Stomach (tissue), 4 donors: ENCODE data around the gene CLUH.

Experiments
- EP300 ChIP-seq: sonication (generic); formaldehyde crosslinking; IDR thresholded peaks from one replicate; pipeline ENCODE4 v1.6.1; 2017; ENCODE audit warnings: antibody characterized with exemption
- POLR2A ChIP-seq, 4 donors: fragments of 450-650 bp; IDR thresholded peaks; one replicate each; pipeline ENCODE4 v1.6.1; 2016; ENCODE audit warnings: antibody characterized with exemption in 4 of 4, control low read depth in 2 of 4, mild to moderate bottlenecking in 1 of 4, moderate library complexity in 1 of 4
- POLR2AphosphoS5 ChIP-seq, 3 donors: sonication (generic); formaldehyde crosslinking; IDR thresholded peaks; one replicate each; pipeline ENCODE4 v1.6.1; 2016; ENCODE audit warnings: antibody characterized with exemption in 3 of 3
- TF ChIP-seq, protein P1 (sequence below), 7 experiments: fragments of 450-650 bp in 4 of 7; fragments of 200-600 bp in 3 of 7; sonication (generic) in 3 of 7; IDR thresholded peaks; one replicate each; pipeline ENCODE4 v1.5.1; 2016 to 2019; ENCODE audit warnings: antibody characterized with exemption in 7 of 7, control low read depth in 2 of 7, mild to moderate bottlenecking in 1 of 7

DNA sequence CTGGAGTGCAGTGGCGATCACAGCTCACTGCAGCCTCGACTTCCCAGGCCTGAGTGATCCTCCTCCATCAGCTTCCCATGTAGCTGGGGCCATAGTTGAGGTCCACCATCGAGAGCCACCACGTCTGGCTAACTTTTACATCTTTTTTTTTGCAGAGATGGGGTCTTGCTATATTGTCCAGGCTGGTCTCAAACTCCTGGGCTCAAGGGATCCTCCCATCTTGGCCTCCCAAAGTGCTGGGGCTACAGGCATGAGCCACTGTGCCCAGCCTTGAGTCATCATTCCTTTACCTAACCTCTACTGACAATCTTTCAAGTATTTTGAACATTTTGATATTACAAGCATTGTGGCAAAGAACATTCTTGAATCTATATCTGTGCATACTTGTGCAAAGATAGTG lies 47.3 kb upstream of the CLUH start:
- TF ChIP-seq POLR2A (IDR thresholded peaks at IDR 0.05), result no peak
- TF ChIP-seq, protein P1, sequence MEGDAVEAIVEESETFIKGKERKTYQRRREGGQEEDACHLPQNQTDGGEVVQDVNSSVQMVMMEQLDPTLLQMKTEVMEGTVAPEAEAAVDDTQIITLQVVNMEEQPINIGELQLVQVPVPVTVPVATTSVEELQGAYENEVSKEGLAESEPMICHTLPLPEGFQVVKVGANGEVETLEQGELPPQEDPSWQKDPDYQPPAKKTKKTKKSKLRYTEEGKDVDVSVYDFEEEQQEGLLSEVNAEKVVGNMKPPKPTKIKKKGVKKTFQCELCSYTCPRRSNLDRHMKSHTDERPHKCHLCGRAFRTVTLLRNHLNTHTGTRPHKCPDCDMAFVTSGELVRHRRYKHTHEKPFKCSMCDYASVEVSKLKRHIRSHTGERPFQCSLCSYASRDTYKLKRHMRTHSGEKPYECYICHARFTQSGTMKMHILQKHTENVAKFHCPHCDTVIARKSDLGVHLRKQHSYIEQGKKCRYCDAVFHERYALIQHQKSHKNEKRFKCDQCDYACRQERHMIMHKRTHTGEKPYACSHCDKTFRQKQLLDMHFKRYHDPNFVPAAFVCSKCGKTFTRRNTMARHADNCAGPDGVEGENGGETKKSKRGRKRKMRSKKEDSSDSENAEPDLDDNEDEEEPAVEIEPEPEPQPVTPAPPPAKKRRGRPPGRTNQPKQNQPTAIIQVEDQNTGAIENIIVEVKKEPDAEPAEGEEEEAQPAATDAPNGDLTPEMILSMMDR (IDR thresholded peaks at IDR 0.05), result no peak
- no peak for TF ChIP-seq EP300
- no peak for TF ChIP-seq POLR2AphosphoS5 (IDR thresholded peaks at IDR 0.05)
